IPS DF 6.9 (cell line): Measurements from ENCODE around the gene NUDT7.

ENCODE experiments used
- DNase-seq: peaks from one replicate; pipeline ENCODE4 v3.0.0-alpha.2; 2013; ENCODE audit warnings: low read depth, low spot score
- H3K27ac ChIP-seq: one replicate; pipeline ENCODE4 v1.5.1; 2013; ENCODE audit warnings: low read length, control low read depth
- H3K27me3 ChIP-seq: 2 replicates; pipeline ENCODE4 v1.6.1; 2013; ENCODE audit warnings: mild to moderate bottlenecking, low read length; ENCODE audit not compliant: control insufficient read depth, insufficient read depth
- H3K36me3 ChIP-seq: 2 replicates; pipeline ENCODE4 v1.6.1; 2013; ENCODE audit warnings: low read length; ENCODE audit not compliant: control insufficient read depth, insufficient read depth
- H3K4me1 ChIP-seq: 2 replicates; pipeline ENCODE4 v1.6.1; 2013; ENCODE audit warnings: low read length; ENCODE audit not compliant: control insufficient read depth, insufficient read depth
- H3K4me3 ChIP-seq: 2 replicates; pipeline ENCODE4 v1.5.1; 2013; ENCODE audit warnings: mild to moderate bottlenecking, low read length
- H3K9me3 ChIP-seq: 2 replicates; pipeline ENCODE4 v1.6.1; 2013; ENCODE audit warnings: low read length, inconsistent platforms; ENCODE audit not compliant: control insufficient read depth, insufficient read depth
- WGBS: extraction: QIAGEN DNeasy Blood & Tissue Kit; methylation state at CpG from one replicate; pipeline ENCODE4 v1.1.7; 2013; ENCODE audit warnings: mixed read lengths, missing lambda C conversion rate; ENCODE audit not compliant: insufficient read length, insufficient coverage; 5-methylcytosine and 5-hydroxymethylcytosine counted together

NUDT7 gene

DNA sequence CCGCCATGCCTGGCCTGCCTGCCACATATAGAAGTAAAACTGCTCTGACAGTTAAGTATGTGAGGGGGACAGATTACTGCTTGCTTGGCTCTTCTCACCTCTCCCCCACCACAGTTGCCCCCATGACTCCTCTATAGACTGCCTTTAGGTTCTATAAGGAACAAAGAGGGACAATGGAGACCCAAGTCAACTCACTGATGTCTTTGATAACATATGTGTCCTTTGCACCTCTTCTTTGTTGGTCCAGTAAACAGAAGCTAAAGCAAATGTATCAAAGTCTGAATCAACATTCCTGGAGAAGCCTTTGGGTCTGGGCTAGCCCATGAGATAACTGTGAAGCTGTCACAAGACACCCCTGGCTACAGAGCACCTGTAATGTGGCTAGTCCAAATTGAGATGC is 27.1 kb downstream of the NUDT7 start:
- Histone ChIP-seq H3K36me3 (no peaks in the 10 kb centered on the region), H3K9me3 (no peaks in the 10 kb centered on the region), H3K4me1 (no peaks in the 10 kb centered on the region), H3K4me3 (no peak overlapping the region), H3K27ac (no peak overlapping the region), H3K27me3 (no peaks in the 10 kb centered on the region)
- WGBS: no CpG with 5 or more reads among the region's 1 CpG
- DNase-seq: no peak

- no peaks in the 10 kb centered on the region for H3K9me3 ChIP-seq
- no peak for DNase-seq
- WGBS: no CpG with 5 or more reads among the region's 5 CpGs
- no peaks in the 10 kb centered on the region for H3K4me1 ChIP-seq
- no peak overlapping the region for H3K4me3 ChIP-seq
- H3K27ac ChIP-seq: no peak overlapping the region
- no peaks in the 10 kb centered on the region for H3K27me3 ChIP-seq
- no peaks in the 10 kb centered on the region for H3K36me3 ChIP-seq
Observed at GRCh38 chr16:77758046-77758445, 35.7 kb downstream of the NUDT7 start.

GRCh38 chr16:77758508-77758907 is 36.2 kb downstream of the NUDT7 start:
- H3K9me3 ChIP-seq: no peaks in the 10 kb centered on the region
- no CpG with 5 or more reads among the region's 2 CpGs for WGBS
- DNase-seq: no peak

DNA sequence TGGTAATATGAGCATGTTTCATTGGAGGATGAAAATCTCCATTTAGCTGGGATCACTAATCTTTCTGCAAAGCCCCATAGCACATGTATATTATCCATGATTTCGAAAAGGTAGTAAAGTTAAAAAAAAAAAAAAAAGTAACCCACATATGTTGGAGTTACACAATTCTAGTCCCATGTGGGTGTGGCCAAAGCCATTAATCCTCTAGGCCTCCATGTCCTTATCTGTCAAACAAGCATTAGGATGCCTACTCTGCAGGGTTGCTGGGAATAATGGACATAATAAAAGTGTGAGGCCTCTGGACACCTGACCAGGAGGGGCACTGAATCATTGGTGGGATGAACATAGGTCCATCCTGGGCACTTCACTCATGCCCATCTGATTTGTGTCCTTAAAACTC is 36.9 kb downstream of the NUDT7 start:
- Histone ChIP-seq H3K36me3 (no peaks in the 10 kb centered on the region), H3K27me3 (no peaks in the 10 kb centered on the region), H3K4me3 (no peak overlapping the region), H3K27ac (no peak overlapping the region), H3K4me1 (no peaks in the 10 kb centered on the region), H3K9me3 (no peaks in the 10 kb centered on the region)
- no CpG with 5 or more reads among the region's 1 CpG for WGBS
- DNase-seq: no peak

More at GRCh38 chr16:77758508-77758907, 36.2 kb downstream of the NUDT7 start:
- Histone ChIP-seq H3K27me3 (no peaks in the 10 kb centered on the region), H3K4me3 (no peak overlapping the region), H3K4me1 (no peaks in the 10 kb centered on the region), H3K27ac (no peak overlapping the region), H3K36me3 (no peaks in the 10 kb centered on the region)

DNA sequence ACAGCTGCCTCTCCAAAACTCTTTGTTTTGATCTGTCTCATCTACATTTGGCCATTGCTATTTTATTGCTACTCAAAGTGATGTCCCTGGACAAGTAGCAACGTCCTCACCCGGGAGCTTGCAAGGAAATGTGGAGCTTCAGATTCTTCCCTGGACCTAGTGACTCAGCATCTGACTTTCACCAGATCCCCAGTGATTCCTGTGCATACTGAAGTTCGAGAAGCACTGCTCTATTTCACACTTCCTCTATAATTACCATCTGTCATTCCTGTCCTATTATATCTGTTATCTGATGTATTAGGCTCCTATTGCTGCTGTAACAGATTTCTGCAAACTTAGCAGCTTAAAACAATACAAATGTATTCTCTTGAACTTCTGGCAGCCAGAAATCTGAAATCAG is 37.5 kb downstream of the NUDT7 start:
- DNase-seq: no peak
- no CpG with 5 or more reads among the region's 3 CpGs for WGBS

GRCh38 chr16:77760800-77761199 is 38.5 kb downstream of the NUDT7 start:
- Histone ChIP-seq H3K4me3 (no peak overlapping the region), H3K9me3 (no peaks in the 10 kb centered on the region), H3K27ac (no peak overlapping the region), H3K27me3 (no peaks in the 10 kb centered on the region), H3K4me1 (no peaks in the 10 kb centered on the region), H3K36me3 (no peaks in the 10 kb centered on the region)
- no peak for DNase-seq
- WGBS: no CpG with 5 or more reads among the region's 1 CpG

More for the DNA sequence above, 37.5 kb downstream of the NUDT7 start:
- H3K27ac ChIP-seq: no peak overlapping the region
- H3K4me3 ChIP-seq: no peak overlapping the region
- H3K9me3 ChIP-seq: no peaks in the 10 kb centered on the region
- no peaks in the 10 kb centered on the region for H3K4me1 ChIP-seq
- no peaks in the 10 kb centered on the region for H3K27me3 ChIP-seq
- no peaks in the 10 kb centered on the region for H3K36me3 ChIP-seq

- H3K4me3 ChIP-seq: no peak overlapping the region
- H3K9me3 ChIP-seq: no peaks in the 10 kb centered on the region
- H3K4me1 ChIP-seq: no peaks in the 10 kb centered on the region
- no peaks in the 10 kb centered on the region for H3K36me3 ChIP-seq
- WGBS: no CpG with 5 or more reads among the region's 1 CpG
- H3K27me3 ChIP-seq: no peaks in the 10 kb centered on the region
- no peak for DNase-seq
- no peak overlapping the region for H3K27ac ChIP-seq
Observed at GRCh38 chr16:77761204-77761603, 38.9 kb downstream of the NUDT7 start.

DNA sequence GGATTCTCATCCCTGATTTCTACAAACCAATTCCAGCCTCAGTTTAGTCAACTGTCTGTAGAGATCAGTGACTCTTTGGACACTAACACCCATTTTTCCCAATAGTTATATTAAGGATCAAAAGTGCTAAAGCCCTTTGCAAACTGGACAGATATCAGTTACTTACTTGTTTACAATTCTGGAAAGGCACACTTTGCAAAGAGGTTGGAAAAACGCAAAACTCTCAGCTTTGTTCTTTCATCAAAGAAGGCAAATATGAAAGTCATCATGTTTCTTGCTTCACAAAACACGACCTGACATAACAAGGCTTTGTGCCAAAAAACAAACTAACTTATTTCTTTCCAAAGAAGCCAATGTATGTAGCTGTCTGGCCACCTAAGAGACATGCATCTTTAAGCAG is 39.9 kb downstream of the NUDT7 start:
- Histone ChIP-seq H3K27me3 (no peaks in the 10 kb centered on the region), H3K4me1 (no peaks in the 10 kb centered on the region), H3K9me3 (no peaks in the 10 kb centered on the region), H3K27ac (no peak overlapping the region), H3K36me3 (no peaks in the 10 kb centered on the region), H3K4me3 (no peak overlapping the region)
- no CpG with 5 or more reads among the region's 2 CpGs for WGBS
- DNase-seq: no peak

GRCh38 chr16:77763994-77764393 is 41.7 kb downstream of the NUDT7 start:
- DNase-seq: no peak
- no peaks in the 10 kb centered on the region for H3K36me3 ChIP-seq
- H3K4me1 ChIP-seq: no peaks in the 10 kb centered on the region
- H3K4me3 ChIP-seq: no peak overlapping the region
- H3K27me3 ChIP-seq: no peaks in the 10 kb centered on the region
- no peak overlapping the region for H3K27ac ChIP-seq
- H3K9me3 ChIP-seq: no peaks in the 10 kb centered on the region
- no CpG with 5 or more reads among the region's 1 CpG for WGBS

DNA sequence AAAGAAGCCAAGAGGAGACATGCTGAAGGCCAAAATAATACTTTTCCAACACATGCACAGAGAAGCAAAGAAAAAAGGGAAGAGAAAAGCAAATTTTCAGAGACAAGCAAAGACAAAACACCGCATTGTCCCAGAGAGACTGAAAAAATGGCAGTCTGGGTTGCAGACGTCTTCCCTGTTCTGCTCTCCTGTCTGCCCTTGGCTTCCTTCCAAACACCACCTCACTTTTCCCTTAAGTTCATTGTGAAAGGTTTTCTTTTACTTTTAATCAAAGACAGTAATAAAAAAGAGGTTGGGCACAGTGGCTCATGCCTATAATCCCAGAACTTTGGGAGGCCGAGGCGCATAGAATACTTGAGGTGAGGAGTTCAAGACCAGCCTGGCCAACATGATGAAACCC is 44.9 kb downstream of the NUDT7 start:
- Histone ChIP-seq H3K27me3 (no peaks in the 10 kb centered on the region), H3K27ac (no peak overlapping the region), H3K9me3 (no peaks in the 10 kb centered on the region), H3K4me3 (no peak overlapping the region), H3K36me3 (no peaks in the 10 kb centered on the region), H3K4me1 (no peaks in the 10 kb centered on the region)
- no peak for DNase-seq
- WGBS: no CpG with 5 or more reads among the region's 4 CpGs

DNA sequence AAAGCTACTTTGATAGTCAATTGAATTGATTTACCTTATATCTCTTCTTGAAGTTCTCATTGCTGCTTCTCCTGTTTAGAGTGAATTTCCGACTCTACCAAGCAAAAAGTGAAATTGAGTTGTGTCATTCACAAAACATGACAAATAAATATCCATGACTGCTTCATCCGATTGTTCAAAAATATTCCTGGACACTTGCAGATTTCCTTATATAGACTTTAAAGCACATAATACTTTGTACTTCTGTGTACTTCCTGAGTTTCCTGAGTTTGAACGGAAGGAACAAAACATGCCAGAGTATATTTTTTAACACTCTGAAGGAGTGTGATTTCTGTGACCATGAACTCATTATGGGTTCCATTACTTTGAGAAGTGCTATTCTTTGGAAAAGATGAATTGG is 45.5 kb downstream of the NUDT7 start:
- no peaks in the 10 kb centered on the region for H3K4me1 ChIP-seq
- no peak for DNase-seq
- no peak overlapping the region for H3K27ac ChIP-seq
- H3K27me3 ChIP-seq: no peaks in the 10 kb centered on the region
- no peak overlapping the region for H3K4me3 ChIP-seq
- H3K9me3 ChIP-seq: no peaks in the 10 kb centered on the region
- H3K36me3 ChIP-seq: no peaks in the 10 kb centered on the region
- no CpG with 5 or more reads among the region's 3 CpGs for whole genome bisulfite sequencing
